ENCODE results near the gene SP140.
"Not testable (repeated sequence)": the region's sequence is repeated elsewhere in the genome, so short reads cannot be mapped to it uniquely, and the experiment has no call there.

DNA sequence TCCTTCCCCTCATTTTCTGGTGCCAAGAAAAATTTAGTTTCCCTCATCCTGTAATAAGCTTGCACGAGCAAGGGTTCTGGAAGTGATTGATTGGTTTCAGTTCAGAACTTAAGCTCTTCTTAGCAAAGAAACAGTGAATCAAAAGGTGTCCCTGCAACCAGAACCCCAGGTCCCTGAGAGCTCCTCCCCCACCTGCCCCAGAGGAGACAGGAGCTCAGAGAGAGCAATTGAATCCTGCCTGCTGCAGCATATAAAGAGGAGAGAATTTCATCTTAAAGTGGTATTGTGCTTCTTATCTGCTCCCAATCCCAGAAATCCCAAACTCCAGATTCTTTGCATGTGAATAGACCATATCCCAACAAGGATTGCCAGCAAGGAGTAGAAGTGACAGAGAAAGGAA is 86.1 kb downstream of the SP140 start:
- not testable (repeated sequence) for TF ChIP-seq EP300 (IDR thresholded peaks at IDR 0.05; ENCODE audit: borderline replicate concordance in 1 of 2, low read depth in 2 of 2, low read length in 2 of 2); POLR2A (IDR thresholded peaks at IDR 0.05; ENCODE audit: control extremely low read depth in 1 of 2, low read depth in 2 of 2, low read length in 2 of 2); GABPA (IDR thresholded peaks at IDR 0.05; ENCODE audit: borderline replicate concordance, insufficient read depth, low read length)
